NB4 (cell line): ENCODE data around the gene MAD1L1.

Source experiments
- DNase-seq: peaks from one replicate; pipeline ENCODE4 v3.0.0; 2010; ENCODE audit warnings: low read depth
- H3K4me3 ChIP-seq: one replicate; pipeline ENCODE4 v1.5.1; 2011; ENCODE audit warnings: mild to moderate bottlenecking, low read depth, low read length, moderate library complexity
- MYC ChIP-seq: IDR thresholded peaks from 2 replicates; pipeline ENCODE4 v1.6.1; 2011; ENCODE audit warnings: low read depth, low read length
- POLR2A ChIP-seq: IDR thresholded peaks from 2 replicates; pipeline ENCODE4 v1.6.1; 2011; ENCODE audit warnings: mild to moderate bottlenecking; ENCODE audit not compliant: insufficient read length; ENCODE audit errors: extremely low read depth
- TF ChIP-seq, protein P1 (sequence below): IDR thresholded peaks from one replicate; pipeline ENCODE4 v1.5.1; 2012; ENCODE audit warnings: low read depth, low read length
- TF ChIP-seq, protein P2 (sequence below): IDR thresholded peaks from 2 replicates; pipeline ENCODE4 v1.6.1; 2011; ENCODE audit warnings: low read depth, low read length

MAD1L1 gene

DNA sequence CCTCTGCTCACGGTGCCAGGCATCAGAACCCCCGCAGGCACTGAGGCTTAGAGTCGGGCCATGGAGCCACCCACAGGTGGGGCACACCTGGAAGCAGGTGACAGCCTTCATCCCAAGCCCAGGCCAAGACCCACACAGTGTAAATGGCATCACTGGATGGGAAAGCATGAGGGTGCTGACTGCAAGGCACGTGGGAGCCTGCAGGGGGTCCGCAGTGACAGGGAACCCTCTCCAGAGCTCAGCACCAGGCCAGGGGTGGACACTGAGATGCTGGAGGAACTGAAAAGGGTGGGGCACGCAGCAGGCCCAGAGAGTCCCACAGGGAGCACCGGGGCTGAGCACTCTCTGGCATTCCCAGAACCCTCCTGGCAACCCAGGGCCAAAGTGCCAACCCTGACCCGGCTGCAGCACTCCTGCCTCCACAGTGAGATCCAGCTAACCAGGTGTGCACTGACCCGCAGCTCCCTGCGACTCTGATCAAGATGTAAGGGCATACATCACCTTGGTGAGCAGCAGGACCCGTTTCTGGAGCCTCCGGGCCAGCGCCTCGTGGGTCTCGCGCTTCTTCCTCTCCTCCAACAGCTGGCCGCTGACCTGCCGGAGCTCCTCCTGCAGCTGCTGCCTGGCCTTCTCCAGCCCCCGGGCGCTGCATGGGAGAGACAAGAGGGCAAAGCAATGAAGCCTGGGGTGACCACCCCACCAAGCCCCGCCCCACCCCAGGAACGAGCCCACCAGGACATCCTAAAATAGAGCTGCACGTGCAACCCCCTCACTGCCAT lies 163.9 kb downstream of the MAD1L1 start:
- DNase-seq, result no peak
- TF ChIP-seq MYC, result no peak
- TF ChIP-seq, protein P1, sequence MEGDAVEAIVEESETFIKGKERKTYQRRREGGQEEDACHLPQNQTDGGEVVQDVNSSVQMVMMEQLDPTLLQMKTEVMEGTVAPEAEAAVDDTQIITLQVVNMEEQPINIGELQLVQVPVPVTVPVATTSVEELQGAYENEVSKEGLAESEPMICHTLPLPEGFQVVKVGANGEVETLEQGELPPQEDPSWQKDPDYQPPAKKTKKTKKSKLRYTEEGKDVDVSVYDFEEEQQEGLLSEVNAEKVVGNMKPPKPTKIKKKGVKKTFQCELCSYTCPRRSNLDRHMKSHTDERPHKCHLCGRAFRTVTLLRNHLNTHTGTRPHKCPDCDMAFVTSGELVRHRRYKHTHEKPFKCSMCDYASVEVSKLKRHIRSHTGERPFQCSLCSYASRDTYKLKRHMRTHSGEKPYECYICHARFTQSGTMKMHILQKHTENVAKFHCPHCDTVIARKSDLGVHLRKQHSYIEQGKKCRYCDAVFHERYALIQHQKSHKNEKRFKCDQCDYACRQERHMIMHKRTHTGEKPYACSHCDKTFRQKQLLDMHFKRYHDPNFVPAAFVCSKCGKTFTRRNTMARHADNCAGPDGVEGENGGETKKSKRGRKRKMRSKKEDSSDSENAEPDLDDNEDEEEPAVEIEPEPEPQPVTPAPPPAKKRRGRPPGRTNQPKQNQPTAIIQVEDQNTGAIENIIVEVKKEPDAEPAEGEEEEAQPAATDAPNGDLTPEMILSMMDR, result no peak
- TF ChIP-seq, protein P2, sequence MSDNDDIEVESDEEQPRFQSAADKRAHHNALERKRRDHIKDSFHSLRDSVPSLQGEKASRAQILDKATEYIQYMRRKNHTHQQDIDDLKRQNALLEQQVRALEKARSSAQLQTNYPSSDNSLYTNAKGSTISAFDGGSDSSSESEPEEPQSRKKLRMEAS, result no peak
- no peak for TF ChIP-seq POLR2A
- H3K4me3 ChIP-seq, result no peak overlapping the region

DNA sequence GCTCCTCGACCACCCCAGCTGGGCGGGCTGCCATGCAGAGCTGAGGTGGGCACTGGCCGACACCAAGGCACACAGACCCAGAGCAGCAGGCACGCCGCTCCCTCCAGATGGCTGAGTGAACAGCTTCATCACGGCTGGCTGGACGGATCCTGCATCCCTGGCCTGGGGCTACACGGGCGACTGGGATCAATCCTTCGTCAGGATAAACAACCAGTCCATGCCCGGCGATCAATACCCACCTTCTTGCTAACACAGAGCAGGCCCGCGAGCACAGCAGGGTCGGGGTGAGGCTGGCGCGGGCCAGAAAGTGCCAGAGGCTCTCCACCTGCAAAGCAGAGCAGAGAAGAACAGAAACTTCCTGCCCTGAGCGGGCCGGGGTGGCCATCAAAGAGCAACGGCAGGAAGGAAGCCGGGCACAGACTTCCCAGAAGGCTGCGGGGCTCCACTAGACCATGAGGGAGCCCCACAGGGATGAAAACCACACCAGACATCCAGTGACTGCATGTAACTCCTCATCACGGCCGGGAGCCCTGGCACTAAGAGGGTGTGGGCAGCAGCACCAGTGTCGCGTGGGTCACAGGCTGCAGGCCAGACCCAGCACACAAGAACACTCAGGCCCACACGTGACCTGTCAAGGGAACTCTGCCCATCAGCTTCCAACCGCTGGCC lies 166.4 kb downstream of the MAD1L1 start:
- no peak overlapping the region for H3K4me3 ChIP-seq
- TF ChIP-seq, protein P1, result no peak
- TF ChIP-seq MYC, result no peak
- TF ChIP-seq POLR2A, result no peak
- TF ChIP-seq, protein P2, result no peak
- no peak for DNase-seq

DNA sequence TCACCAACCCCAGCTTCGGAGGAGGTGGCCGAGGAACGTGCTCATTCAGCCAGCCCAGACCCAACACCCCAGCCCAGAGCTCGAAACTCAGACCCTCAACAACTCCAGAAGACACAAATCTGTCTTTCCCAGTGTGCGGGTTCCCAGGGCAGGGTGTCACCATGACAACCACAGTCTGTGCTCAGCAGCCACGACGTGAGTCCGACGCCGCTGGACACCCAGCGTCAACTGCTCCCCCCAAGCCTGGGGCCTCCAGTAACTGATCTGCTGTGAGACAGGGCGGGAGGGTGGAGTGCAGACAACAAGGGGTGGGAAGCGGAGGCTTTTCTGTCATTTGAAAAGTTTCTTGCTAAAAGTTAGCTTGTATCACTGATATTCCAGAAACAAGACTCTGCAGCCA lies 167.2 kb downstream of the MAD1L1 start:
- no peak overlapping the region for H3K4me3 ChIP-seq
- no peak for DNase-seq
- TF ChIP-seq MYC (no peak), POLR2A (no peak)
- TF ChIP-seq, protein P2, result no peak
- TF ChIP-seq, protein P1, result no peak

DNA sequence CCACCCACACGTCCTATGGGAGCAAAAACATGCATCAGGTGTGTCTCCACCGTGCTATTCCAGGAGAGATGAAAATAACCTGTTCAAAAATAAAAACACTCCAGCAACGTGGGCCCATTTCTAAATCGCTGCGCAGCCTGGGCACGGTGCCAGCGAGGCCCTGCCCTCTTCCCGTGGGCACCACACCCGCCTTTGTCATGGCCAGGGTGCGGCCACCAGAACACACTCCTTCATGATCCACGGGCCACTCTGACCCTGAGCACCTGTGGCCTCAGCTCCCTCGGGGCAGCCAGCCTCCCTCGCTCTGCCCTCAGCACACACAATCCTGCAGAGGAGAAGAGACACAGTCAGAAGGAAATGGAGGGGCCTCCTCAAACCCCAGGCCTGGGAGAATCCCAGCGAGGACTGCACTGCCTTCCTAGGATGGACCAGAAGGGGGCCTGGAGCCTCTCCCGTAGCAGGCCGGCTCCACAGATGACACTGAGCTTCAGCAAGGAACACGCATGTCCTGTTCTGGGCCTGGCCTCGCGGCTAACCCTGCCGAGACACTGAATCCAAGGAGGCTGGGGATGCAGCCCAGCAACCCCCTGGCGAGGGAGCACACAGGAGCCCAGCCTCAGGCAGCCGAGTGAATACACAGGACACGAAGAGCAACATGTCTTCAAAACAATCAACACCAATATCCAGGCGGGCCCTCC lies 169.0 kb downstream of the MAD1L1 start:
- TF ChIP-seq, protein P2, result no peak
- TF ChIP-seq MYC, result no peak
- TF ChIP-seq POLR2A, result no peak
- TF ChIP-seq, protein P1, result no peak
- H3K4me3 ChIP-seq, result no peak overlapping the region
- no peak for DNase-seq

DNA sequence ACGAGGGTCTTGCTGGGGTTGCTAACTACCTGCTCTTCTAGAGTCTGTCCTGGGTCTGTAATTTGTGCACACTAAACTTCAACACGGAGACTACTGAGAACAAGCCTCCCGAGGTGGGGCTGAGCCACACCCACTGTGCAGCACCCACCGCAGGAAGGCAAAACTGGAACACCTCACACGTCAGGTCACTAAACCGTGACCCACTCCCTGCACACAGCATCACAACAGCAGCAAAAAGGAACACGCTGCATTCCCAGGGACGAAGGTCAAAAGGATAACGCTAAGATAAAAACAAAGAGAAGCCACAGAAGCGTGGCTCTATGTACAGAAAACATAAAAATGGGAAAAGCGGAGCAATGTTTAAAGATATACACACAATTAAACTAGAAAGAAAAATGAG lies 170.1 kb downstream of the MAD1L1 start:
- no peak for DNase-seq
- TF ChIP-seq, protein P2, result no peak
- TF ChIP-seq MYC, result no peak
- TF ChIP-seq POLR2A, result no peak
- TF ChIP-seq, protein P1, result no peak
- no peak overlapping the region for H3K4me3 ChIP-seq
